ENCODE data around the gene FOXE3.

Gene FOXE3

GRCh38 chr1:47388030-47388890 is 27.8 kb upstream of the FOXE3 start:
- Histone ChIP-seq H3K27me3 (no peaks in the 10 kb centered on the region), H3K4me3 (no peak overlapping the region), H3K4me1 (no peaks in the 10 kb centered on the region), H3K4me2 (no peak overlapping the region), H4K20me1 (no peaks in the 10 kb centered on the region), H3K9me3 (no peaks in the 10 kb centered on the region), H3K27ac (no peak overlapping the region), H3K9ac (no peak overlapping the region), H3K36me3 (peaks cover 5% of the 10 kb centered on the region)
- no peak for TF ChIP-seq Cebpa-rat (IDR thresholded peaks at IDR 0.05)

- no peak for TF ChIP-seq Cebpa-rat (IDR thresholded peaks at IDR 0.05)
- H3K4me2 ChIP-seq: no peak overlapping the region
- H4K20me1 ChIP-seq: no peaks in the 10 kb centered on the region
- no peaks in the 10 kb centered on the region for H3K27me3 ChIP-seq
- H3K36me3 ChIP-seq: no peaks in the 10 kb centered on the region
- no peak overlapping the region for H3K27ac ChIP-seq
- H3K4me3 ChIP-seq: no peak overlapping the region
- H3K9me3 ChIP-seq: no peaks in the 10 kb centered on the region
- no peak overlapping the region for H3K9ac ChIP-seq
- no peaks in the 10 kb centered on the region for H3K4me1 ChIP-seq
These were observed 27.2 kb upstream of the FOXE3 start for GRCh38 chr1:47388891-47389238.

DNA sequence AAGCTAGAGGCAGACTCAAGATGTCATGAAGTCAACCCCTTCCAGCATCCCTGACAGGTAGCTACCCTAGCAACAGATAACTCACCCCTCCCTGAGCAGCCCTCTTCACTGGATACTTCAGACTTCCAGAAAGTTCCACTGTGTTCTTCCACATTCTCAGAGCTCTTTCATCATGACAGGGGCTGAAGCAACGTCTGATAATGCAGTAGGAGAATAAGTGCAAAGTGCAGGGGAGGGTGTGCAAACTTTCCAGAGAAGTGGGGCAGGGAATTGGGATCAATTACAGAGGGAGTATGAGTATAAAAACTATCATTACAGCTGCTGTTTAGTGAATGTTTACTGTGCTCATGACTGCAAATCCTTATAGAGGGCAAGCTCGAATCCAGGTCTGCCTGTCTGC is 26.4 kb upstream of the FOXE3 start:
- Histone ChIP-seq H3K9ac (no peak overlapping the region), H3K4me1 (no peaks in the 10 kb centered on the region), H3K27ac (no peak overlapping the region), H3K27me3 (no peaks in the 10 kb centered on the region), H4K20me1 (no peaks in the 10 kb centered on the region), H3K4me3 (no peak overlapping the region), H3K9me3 (no peaks in the 10 kb centered on the region), H3K36me3 (no peaks in the 10 kb centered on the region), H3K4me2 (no peak overlapping the region)
- no peak for TF ChIP-seq Cebpa-rat (IDR thresholded peaks at IDR 0.05)

- H3K9ac ChIP-seq: no peak overlapping the region
- H3K27me3 ChIP-seq: no peaks in the 10 kb centered on the region
- H4K20me1 ChIP-seq: no peaks in the 10 kb centered on the region
- no peak overlapping the region for H3K4me3 ChIP-seq
- H3K36me3 ChIP-seq: no peaks in the 10 kb centered on the region
- no peaks in the 10 kb centered on the region for H3K9me3 ChIP-seq
- no peak overlapping the region for H3K4me2 ChIP-seq
- no peak for TF ChIP-seq Cebpa-rat (IDR thresholded peaks at IDR 0.05)
- no peaks in the 10 kb centered on the region for H3K4me1 ChIP-seq
- H3K27ac ChIP-seq: no peak overlapping the region
These were observed 25.2 kb upstream of the FOXE3 start for GRCh38 chr1:47390843-47391242.

- Histone ChIP-seq H3K9me3 (no peaks in the 10 kb centered on the region), H3K36me3 (no peaks in the 10 kb centered on the region), H3K27me3 (no peaks in the 10 kb centered on the region), H3K27ac (no peak overlapping the region), H4K20me1 (no peaks in the 10 kb centered on the region), H3K4me3 (no peak overlapping the region), H3K4me1 (no peaks in the 10 kb centered on the region), H3K4me2 (no peak overlapping the region), H3K9ac (no peak overlapping the region)
- no peak for TF ChIP-seq Cebpa-rat (IDR thresholded peaks at IDR 0.05)
These were observed 22.9 kb upstream of the FOXE3 start for GRCh38 chr1:47393141-47393540.

GRCh38 chr1:47395433-47395832 is 20.7 kb upstream of the FOXE3 start:
- Histone ChIP-seq H3K9me3 (no peaks in the 10 kb centered on the region), H4K20me1 (no peaks in the 10 kb centered on the region), H3K27ac (no peak overlapping the region), H3K4me2 (no peak overlapping the region), H3K36me3 (no peaks in the 10 kb centered on the region), H3K4me1 (no peaks in the 10 kb centered on the region), H3K27me3 (no peaks in the 10 kb centered on the region), H3K4me3 (no peak overlapping the region), H3K9ac (no peak overlapping the region)
- TF ChIP-seq Cebpa-rat (IDR thresholded peaks at IDR 0.05): no peak

DNA sequence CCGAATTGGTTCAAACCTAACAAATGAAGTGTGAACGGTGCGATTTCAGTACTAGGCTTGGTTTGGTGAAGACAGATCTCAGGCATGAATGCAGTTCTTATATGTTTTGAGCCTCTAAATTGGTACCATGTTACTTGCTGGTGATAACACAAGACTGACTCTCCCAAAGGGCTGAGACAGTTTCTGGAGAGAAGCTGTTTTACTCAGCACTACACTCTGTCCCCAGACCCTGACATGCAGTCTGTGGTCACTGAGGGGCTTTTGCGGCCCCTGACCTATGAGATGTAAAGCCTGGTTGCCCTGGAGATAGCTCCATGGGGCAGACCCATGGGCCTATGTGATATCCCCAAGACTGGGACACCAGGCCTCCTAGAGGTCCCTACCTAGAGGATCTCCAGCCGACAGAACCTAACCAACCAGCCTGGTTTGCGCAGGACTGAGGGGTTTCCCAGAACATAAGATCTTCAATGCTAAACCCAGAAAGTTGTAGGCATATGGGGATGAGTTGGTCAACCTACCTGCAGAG is 19.4 kb upstream of the FOXE3 start:
- no peak for TF ChIP-seq Cebpa-rat (IDR thresholded peaks at IDR 0.05)
- no peaks in the 10 kb centered on the region for H3K9me3 ChIP-seq
- H4K20me1 ChIP-seq: no peaks in the 10 kb centered on the region

DNA sequence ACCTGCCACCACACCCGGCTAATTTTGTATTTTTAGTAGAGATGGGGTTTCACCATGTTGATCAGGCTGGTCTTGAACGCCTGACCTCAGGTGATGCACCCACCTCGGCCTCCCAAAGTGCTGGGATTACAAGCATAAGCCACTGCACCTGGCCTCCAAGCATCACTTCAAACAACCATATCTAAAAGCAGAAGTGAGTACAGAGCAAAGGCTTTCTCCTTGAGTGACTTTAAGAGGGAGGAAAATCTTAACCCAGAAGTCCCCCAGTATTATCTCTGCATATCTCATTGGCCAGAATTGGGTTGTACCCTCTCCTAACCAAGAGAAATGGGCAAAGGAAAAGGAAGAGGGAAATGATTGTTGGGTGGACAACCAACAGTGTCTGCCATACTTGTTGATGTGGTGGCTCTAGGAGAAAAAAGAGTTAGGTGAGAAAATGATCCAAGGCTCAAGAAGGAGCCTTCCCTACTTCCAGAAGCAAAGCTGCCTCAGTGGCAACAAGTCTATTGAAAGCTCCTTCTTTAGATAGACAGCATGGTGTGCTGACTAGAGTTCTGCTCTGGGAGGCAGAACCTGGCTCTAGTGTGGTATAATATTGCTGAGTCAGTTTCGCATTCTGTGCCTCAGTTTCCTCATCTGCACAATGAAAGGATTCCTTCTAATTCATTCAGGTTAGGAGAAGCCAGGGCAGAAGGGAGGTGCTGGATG is 16.8 kb upstream of the FOXE3 start:
- Histone ChIP-seq H3K4me2 (no peak overlapping the region), H3K36me3 (no peaks in the 10 kb centered on the region), H4K20me1 (no peaks in the 10 kb centered on the region), H3K9me3 (no peaks in the 10 kb centered on the region), H3K4me1 (no peaks in the 10 kb centered on the region), H3K27ac (no peak overlapping the region), H3K9ac (no peak overlapping the region), H3K4me3 (no peak overlapping the region), H3K27me3 (no peaks in the 10 kb centered on the region)
- TF ChIP-seq Cebpa-rat (IDR thresholded peaks at IDR 0.05): no peak

More for the DNA sequence above, 19.4 kb upstream of the FOXE3 start:
- Histone ChIP-seq H3K4me2 (no peak overlapping the region), H3K27me3 (no peaks in the 10 kb centered on the region), H3K4me3 (no peak overlapping the region), H3K27ac (no peak overlapping the region), H3K9ac (no peak overlapping the region), H3K36me3 (no peaks in the 10 kb centered on the region), H3K4me1 (no peaks in the 10 kb centered on the region)

DNA sequence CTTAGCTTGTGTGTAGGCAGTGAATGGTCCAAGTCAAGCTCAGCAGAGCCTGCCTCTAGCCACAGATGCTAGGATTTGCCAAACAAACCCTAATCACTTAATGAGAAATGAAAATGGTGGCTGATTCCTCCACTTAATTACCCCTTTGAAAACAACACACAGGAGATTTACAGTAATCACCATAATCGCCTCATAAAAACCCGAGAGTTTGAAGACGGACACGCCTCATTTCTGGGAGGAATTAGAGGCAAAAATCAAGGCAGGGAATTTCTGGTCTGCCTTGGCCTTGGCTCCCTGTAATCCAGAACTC is 16.3 kb upstream of the FOXE3 start:
- no peak overlapping the region for H3K9ac ChIP-seq
- H3K36me3 ChIP-seq: no peaks in the 10 kb centered on the region
- H3K4me2 ChIP-seq: no peak overlapping the region
- TF ChIP-seq Cebpa-rat (IDR thresholded peaks at IDR 0.05): no peak
- H3K27me3 ChIP-seq: no peaks in the 10 kb centered on the region
- no peak overlapping the region for H3K4me3 ChIP-seq
- no peaks in the 10 kb centered on the region for H4K20me1 ChIP-seq
- no peak overlapping the region for H3K27ac ChIP-seq
- H3K4me1 ChIP-seq: no peaks in the 10 kb centered on the region
- H3K9me3 ChIP-seq: no peaks in the 10 kb centered on the region

DNA sequence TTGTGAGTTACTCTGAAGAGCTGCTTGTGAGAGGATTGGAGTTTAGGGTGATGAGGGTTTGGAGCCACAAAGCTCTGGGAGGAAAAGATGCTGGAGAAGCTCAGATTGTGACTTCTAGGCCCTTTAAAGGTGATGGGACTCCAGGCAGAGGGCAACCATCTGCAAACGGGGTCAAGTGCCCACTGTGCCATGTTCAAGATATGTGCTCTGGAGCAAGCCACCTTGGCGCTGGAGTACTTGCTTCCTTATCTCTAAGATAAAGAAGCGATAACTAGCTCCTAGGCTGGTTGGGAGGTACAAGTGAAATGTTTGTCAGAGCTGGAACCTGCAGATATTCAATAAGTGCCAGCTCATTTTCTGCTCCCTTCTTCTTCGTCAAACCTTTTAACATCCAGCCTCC is 14.3 kb upstream of the FOXE3 start:
- H3K27ac ChIP-seq: no peak overlapping the region
- no peaks in the 10 kb centered on the region for H3K27me3 ChIP-seq
- H3K4me1 ChIP-seq: no peaks in the 10 kb centered on the region
- H3K4me2 ChIP-seq: no peak overlapping the region
- H3K36me3 ChIP-seq: no peaks in the 10 kb centered on the region
- H4K20me1 ChIP-seq: no peaks in the 10 kb centered on the region
- no peak overlapping the region for H3K4me3 ChIP-seq
- TF ChIP-seq Cebpa-rat (IDR thresholded peaks at IDR 0.05): no peak
- H3K9me3 ChIP-seq: no peaks in the 10 kb centered on the region
- H3K9ac ChIP-seq: no peak overlapping the region

All from BLaER1 (cell line).